GM12878 (cell line): ENCODE measurements around the gene LMLN. TPM values are rescaled to one million over a fixed set of nuclear protein-coding genes. Genes with fewer than 3 reads are reported as not detected.

Experiments used
- PML ChIP-seq: IDR thresholded peaks from 2 replicates; pipeline ENCODE4 v1.6.1; 2012; ENCODE audit warnings: low read length, inconsistent platforms
- polyA plus RNA-seq, 11 experiments: library from polyadenylated mRNA; depleted of rRNA in 4 of 11; unstranded in 6 of 11; stranded (reverse) in 5 of 11; fragments of >200 nt; fragmentation: Nextera tagmentation in 4 of 11; fragmentation: Illumina TruSeq in 1 of 11; extraction: Ambion mirVana in 4 of 11; extraction: Trizol in 1 of 11; gene quantifications; 1 replicate in 1 of 11; 2 replicates in 10 of 11; pipeline versions ENCODE4 v1.2.1 to v1.2.3, GENCODE V29; 2011 to 2016; ENCODE audit warnings: inconsistent platforms in 2 of 11, missing spikeins in 2 of 11, low read depth in 1 of 11
- total RNA-seq, 4 experiments: library from RNA; depleted of rRNA in 3 of 4; stranded (reverse); fragments of >200 nt in 3 of 4; fragmentation: Illumina TruSeq in 1 of 4; extraction: Trizol in 1 of 4; gene quantifications; 2 replicates each; pipeline versions ENCODE4 v1.2.1 to v1.2.3, GENCODE V29; 2013 to 2021
- TF ChIP-seq, protein P1 (sequence below): fragments of 450-650 bp; IDR thresholded peaks from 2 replicates; pipeline ENCODE4 v1.6.1; 2017; ENCODE audit warnings: mild to moderate bottlenecking, moderate library complexity
- TF ChIP-seq, protein P2 (sequence below): IDR thresholded peaks from 2 replicates; pipeline ENCODE4 v1.6.1; 2012; ENCODE audit warnings: mild to moderate bottlenecking, low read depth, low read length
- TF ChIP-seq, protein P3 (sequence below): fragments of 450-650 bp; formaldehyde crosslinking; IDR thresholded peaks from 2 replicates; pipeline ENCODE4 v1.4.0; 2022; ENCODE audit warnings: mild to moderate bottlenecking, moderate library complexity

Gene LMLN
- total and polyA plus RNA-seq, 10 of the 15 experiments (the other 5 are each of a cell fraction or from before 2014, with no cell fraction given), result 0.02 to 1.7 (median 0.81) TPM

DNA sequence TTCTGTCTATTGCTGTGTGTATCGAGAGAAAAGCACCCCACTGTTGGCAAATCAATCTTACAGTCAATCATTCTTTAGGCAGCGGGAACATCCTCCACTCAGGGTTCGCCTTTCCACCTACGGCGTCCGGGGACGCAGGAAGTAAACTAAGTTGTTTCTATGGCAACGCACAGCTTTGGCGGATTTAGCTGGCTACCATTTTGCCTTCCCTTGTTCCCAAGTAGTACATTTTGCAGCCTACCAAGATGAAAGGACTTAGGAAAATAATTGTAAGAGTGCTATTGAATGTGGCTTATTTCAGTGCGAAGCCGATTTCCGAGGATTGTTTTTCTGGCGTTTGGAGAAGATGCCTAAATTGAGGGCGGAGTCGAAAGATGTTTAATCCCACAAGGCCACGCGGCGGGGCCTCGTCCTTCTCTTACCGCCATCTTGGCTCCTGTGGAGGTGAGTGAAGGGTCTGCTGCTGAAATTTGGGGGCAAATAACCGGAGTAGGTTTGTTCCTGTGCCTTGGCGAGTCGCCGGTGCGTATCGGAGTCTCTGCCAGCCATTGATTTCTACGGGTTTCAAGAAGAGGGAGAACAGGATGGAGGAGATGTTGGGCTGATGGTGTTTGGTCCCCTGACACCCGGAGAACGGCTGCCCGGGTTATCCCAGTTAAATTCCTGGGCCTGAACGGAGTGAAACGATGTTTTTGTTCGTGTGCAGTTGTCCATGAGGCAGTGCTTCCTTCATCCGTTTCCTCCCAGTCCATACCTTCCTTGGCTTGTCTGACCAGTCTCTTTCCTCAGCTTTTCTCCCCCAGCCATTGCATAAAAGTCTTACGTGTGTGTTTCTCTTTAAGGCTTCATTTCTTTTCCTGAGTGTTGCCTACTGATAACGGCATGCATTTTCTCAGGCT lies 10.0 kb upstream of the LMLN start, which contains the start of gene RPL35A (continued):
- TF ChIP-seq, protein P1, sequence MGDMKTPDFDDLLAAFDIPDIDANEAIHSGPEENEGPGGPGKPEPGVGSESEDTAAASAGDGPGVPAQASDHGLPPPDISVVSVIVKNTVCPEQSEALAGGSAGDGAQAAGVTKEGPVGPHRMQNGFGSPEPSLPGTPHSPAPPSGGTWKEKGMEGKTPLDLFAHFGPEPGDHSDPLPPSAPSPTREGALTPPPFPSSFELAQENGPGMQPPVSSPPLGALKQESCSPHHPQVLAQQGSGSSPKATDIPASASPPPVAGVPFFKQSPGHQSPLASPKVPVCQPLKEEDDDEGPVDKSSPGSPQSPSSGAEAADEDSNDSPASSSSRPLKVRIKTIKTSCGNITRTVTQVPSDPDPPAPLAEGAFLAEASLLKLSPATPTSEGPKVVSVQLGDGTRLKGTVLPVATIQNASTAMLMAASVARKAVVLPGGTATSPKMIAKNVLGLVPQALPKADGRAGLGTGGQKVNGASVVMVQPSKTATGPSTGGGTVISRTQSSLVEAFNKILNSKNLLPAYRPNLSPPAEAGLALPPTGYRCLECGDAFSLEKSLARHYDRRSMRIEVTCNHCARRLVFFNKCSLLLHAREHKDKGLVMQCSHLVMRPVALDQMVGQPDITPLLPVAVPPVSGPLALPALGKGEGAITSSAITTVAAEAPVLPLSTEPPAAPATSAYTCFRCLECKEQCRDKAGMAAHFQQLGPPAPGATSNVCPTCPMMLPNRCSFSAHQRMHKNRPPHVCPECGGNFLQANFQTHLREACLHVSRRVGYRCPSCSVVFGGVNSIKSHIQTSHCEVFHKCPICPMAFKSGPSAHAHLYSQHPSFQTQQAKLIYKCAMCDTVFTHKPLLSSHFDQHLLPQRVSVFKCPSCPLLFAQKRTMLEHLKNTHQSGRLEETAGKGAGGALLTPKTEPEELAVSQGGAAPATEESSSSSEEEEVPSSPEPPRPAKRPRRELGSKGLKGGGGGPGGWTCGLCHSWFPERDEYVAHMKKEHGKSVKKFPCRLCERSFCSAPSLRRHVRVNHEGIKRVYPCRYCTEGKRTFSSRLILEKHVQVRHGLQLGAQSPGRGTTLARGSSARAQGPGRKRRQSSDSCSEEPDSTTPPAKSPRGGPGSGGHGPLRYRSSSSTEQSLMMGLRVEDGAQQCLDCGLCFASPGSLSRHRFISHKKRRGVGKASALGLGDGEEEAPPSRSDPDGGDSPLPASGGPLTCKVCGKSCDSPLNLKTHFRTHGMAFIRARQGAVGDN, result peak; percentile 43
- peak; percentile 98 for TF ChIP-seq PML
- TF ChIP-seq, protein P2, sequence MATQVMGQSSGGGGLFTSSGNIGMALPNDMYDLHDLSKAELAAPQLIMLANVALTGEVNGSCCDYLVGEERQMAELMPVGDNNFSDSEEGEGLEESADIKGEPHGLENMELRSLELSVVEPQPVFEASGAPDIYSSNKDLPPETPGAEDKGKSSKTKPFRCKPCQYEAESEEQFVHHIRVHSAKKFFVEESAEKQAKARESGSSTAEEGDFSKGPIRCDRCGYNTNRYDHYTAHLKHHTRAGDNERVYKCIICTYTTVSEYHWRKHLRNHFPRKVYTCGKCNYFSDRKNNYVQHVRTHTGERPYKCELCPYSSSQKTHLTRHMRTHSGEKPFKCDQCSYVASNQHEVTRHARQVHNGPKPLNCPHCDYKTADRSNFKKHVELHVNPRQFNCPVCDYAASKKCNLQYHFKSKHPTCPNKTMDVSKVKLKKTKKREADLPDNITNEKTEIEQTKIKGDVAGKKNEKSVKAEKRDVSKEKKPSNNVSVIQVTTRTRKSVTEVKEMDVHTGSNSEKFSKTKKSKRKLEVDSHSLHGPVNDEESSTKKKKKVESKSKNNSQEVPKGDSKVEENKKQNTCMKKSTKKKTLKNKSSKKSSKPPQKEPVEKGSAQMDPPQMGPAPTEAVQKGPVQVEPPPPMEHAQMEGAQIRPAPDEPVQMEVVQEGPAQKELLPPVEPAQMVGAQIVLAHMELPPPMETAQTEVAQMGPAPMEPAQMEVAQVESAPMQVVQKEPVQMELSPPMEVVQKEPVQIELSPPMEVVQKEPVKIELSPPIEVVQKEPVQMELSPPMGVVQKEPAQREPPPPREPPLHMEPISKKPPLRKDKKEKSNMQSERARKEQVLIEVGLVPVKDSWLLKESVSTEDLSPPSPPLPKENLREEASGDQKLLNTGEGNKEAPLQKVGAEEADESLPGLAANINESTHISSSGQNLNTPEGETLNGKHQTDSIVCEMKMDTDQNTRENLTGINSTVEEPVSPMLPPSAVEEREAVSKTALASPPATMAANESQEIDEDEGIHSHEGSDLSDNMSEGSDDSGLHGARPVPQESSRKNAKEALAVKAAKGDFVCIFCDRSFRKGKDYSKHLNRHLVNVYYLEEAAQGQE, result no peak
- TF ChIP-seq, protein P3, sequence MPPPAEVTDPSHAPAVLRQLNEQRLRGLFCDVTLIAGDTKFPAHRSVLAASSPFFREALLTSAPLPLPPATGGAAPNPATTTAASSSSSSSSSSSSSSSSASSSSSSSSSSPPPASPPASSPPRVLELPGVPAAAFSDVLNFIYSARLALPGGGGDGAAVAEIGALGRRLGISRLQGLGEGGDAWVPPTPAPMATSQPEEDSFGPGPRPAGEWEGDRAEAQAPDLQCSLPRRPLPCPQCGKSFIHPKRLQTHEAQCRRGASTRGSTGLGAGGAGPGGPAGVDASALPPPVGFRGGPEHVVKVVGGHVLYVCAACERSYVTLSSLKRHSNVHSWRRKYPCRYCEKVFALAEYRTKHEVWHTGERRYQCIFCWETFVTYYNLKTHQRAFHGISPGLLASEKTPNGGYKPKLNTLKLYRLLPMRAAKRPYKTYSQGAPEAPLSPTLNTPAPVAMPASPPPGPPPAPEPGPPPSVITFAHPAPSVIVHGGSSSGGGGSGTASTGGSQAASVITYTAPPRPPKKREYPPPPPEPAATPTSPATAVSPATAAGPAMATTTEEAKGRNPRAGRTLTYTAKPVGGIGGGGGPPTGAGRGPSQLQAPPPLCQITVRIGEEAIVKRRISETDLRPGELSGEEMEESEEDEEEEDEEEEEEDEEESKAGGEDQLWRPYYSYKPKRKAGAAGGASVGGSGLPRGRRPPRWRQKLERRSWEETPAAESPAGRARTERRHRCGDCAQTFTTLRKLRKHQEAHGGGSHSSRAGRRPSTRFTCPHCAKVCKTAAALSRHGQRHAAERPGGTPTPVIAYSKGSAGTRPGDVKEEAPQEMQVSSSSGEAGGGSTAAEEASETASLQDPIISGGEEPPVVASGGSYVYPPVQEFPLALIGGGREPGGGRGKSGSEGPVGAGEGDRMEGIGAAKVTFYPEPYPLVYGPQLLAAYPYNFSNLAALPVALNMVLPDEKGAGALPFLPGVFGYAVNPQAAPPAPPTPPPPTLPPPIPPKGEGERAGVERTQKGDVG (CRISPR knock-in tag), result no peak
